CD4-positive, alpha-beta T cell treated with Interleukin-4 for 1 hour (primary cell): Measurements from ENCODE around the gene PRSS36.
"Not testable (repeated sequence)": the region's sequence is repeated elsewhere in the genome, so short reads cannot be mapped to it uniquely, and the experiment has no call there.

Experiments used
- DNase-seq, 2 donors: peaks; one replicate each; pipeline ENCODE4 v3.0.0-alpha.2; 2020 to 2022

Gene PRSS36

GRCh38 chr16:31120129-31120528 lies 29.7 kb downstream of the PRSS36 start:
- DNase-seq: no peak

GRCh38 chr16:31118223-31119155 lies 31.4 kb downstream of the PRSS36 start:
- DNase-seq: peak in 1 of 2 donors; percentile 50

GRCh38 chr16:31117384-31118222 lies 32.3 kb downstream of the PRSS36 start, which contains the start of gene KAT8:
Gene KAT8, plus strand, starts transcription at chr16:31117664. Its CDS starts 18 bp downstream, at chr16:31117682.
- DNase-seq: peak; percentile 98

GRCh38 chr16:31114468-31114867 lies 35.4 kb downstream of the PRSS36 start:
- no peak for DNase-seq

- peak in 1 of 2 donors; percentile 54 for DNase-seq
Measured at GRCh38 chr16:31113121-31114120, 36.4 kb downstream of the PRSS36 start.

GRCh38 chr16:31112711-31113110 lies 37.2 kb downstream of the PRSS36 start:
- DNase-seq: no peak

GRCh38 chr16:31111881-31112466 lies 37.9 kb downstream of the PRSS36 start:
- no peak for DNase-seq

- no peak for DNase-seq
Measured at GRCh38 chr16:31110106-31111034, 39.5 kb downstream of the PRSS36 start.

- DNase-seq: no peak
Measured at GRCh38 chr16:31109622-31110021, 40.2 kb downstream of the PRSS36 start.

- no peak for DNase-seq
Measured at GRCh38 chr16:31108794-31109558, 40.9 kb downstream of the PRSS36 start.

GRCh38 chr16:31108035-31108793 lies 41.7 kb downstream of the PRSS36 start, which contains the start of gene BCKDK:
Gene BCKDK, plus strand, starts transcription at chr16:31108386. Its CDS starts 838 bp downstream, at chr16:31109224.
- DNase-seq: peak; percentile 56 to 65

- DNase-seq: no peak
Measured at GRCh38 chr16:31107465-31107867, 42.4 kb downstream of the PRSS36 start.

GRCh38 chr16:31106509-31107464 lies 43.1 kb downstream of the PRSS36 start:
- DNase-seq: no peak

- peak; percentile 84 to 85 for DNase-seq
Measured at GRCh38 chr16:31105677-31106213, 44.1 kb downstream of the PRSS36 start.

GRCh38 chr16:31100876-31101641 lies 48.8 kb downstream of the PRSS36 start:
- not testable (repeated sequence) for DNase-seq

- no peak for DNase-seq
Measured at GRCh38 chr16:31099860-31100638, 49.8 kb downstream of the PRSS36 start.
